Stimulated activated CD4-positive, alpha-beta T cell treated with anti-CD3 and anti-CD28 coated beads, Interleukin-15, amount 100 ng/mL, for 24 hours (primary cell): Measurements from ENCODE around the gene S100A8.
"Not testable (repeated sequence)": the region's sequence is repeated elsewhere in the genome, so short reads cannot be mapped to it uniquely, and the experiment has no call there.

Experiments used
- DNase-seq: peaks from one replicate; pipeline ENCODE4 v3.0.0-alpha.2; 2020

Gene S100A8

GRCh38 chr1:153415850-153416570 is 25.1 kb upstream of the S100A8 start, which contains the start of gene S100A7A:
S100A7A (plus strand) TSS chr1:153416520; CDS start chr1:153418083, 1,563 bp downstream.
- no peak for DNase-seq

DNA sequence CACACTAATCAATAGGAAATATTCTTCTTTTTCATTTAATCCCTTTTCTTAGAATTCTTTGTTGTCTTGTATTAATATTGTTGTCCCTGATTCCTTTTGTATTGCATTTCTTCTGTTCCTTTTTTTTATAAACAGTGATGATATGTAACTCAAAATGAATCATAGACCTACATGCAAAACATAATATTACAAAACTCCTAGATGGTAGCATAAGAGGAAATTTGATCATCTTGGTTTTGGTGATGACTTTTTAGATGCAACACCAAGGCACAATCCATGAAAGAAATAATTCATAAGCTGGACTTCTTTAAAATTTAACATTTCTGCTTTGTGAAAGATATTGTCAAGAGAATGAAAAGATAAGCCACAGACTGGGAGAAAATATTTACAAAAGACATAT is 23.1 kb upstream of the S100A8 start:
- not testable (repeated sequence) for DNase-seq

DNA sequence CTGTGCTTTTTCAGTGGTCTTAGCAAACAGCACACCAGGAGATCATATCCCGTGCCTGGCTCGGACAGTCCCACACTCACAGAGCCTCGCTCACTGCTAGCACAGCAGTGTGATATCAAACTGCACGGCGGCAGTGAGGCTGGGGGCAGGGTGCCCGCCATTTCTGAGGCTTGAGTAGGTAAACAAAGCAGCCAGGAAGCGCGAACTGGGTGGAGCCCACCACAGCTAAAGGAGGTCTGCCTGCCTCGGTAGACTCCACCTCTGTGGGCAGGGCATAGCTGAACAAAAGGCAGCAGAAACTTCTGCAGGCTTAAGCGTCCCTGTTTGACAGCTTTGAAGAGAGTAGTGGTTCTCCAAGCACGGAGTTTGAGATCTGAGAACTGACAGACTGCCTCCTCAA is 16.4 kb upstream of the S100A8 start:
- DNase-seq, result not testable (repeated sequence)

- not testable (repeated sequence) for DNase-seq
Measured at GRCh38 chr1:153405825-153406599, 15.1 kb upstream of the S100A8 start.

GRCh38 chr1:153404768-153405167 is 13.9 kb upstream of the S100A8 start:
- peak; percentile 75 for DNase-seq

GRCh38 chr1:153404086-153404635 is 13.3 kb upstream of the S100A8 start:
- DNase-seq, result no peak

GRCh38 chr1:153403421-153404085 is 12.7 kb upstream of the S100A8 start:
- no peak for DNase-seq

- no peak for DNase-seq
Measured at GRCh38 chr1:153402226-153402625, 11.4 kb upstream of the S100A8 start.

- DNase-seq, result no peak
Measured at GRCh38 chr1:153401461-153401860, 10.6 kb upstream of the S100A8 start.

DNA sequence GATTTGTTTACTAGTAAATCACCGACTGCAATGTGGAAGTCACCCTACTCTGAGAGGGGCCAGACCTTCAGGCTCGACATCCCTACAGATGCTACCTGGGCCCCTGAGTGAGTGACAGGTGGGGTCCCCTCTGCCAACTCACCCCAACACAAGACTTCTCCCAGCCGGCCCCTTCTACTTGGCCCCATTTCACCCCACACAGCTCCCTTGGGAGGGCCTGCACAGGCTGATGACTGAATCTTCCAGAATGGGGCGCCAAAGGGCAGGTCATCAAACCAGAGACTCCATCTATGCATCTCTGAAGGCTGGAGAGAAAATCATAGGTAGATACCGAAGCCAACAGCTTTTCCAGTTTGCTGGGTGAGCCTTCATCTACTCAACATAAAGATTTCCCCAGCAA is 9.4 kb upstream of the S100A8 start:
- no peak for DNase-seq

GRCh38 chr1:153399401-153400055 is 8.7 kb upstream of the S100A8 start:
- no peak for DNase-seq

GRCh38 chr1:153397924-153398651 is 7.2 kb upstream of the S100A8 start:
- DNase-seq, result no peak

GRCh38 chr1:153397051-153397923 is 6.4 kb upstream of the S100A8 start:
- DNase-seq, result no peak

DNA sequence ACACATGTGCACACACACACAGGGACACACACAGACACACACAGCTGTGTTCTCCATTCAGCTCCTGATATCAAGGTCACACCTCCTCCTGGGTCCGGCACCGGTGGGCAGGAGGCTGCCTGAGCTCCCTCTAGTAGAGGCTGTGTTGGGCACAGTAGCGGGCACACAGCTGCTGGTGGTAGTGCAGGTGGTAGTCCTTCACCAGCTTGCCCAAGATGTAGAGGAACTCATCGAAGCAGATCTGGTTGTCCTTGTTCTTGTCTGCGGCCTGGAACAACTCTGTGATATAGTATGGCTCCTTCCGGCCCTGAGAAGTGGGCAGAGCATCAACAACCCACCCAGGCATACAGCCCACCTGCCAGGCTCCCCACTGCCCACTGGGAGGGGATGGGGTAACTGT is 5.6 kb upstream of the S100A8 start:
- no peak for DNase-seq

- no peak for DNase-seq
Measured at GRCh38 chr1:153395776-153396175, 4.9 kb upstream of the S100A8 start.

- DNase-seq, result no peak
Measured at GRCh38 chr1:153395136-153395685, 4.3 kb upstream of the S100A8 start.

- DNase-seq, result no peak
Measured at GRCh38 chr1:153394391-153394790, 3.5 kb upstream of the S100A8 start.

GRCh38 chr1:153393926-153394325 is 3.1 kb upstream of the S100A8 start:
- DNase-seq, result no peak

- no peak for DNase-seq
Measured at GRCh38 chr1:153392822-153393221, 1.9 kb upstream of the S100A8 start.

DNA sequence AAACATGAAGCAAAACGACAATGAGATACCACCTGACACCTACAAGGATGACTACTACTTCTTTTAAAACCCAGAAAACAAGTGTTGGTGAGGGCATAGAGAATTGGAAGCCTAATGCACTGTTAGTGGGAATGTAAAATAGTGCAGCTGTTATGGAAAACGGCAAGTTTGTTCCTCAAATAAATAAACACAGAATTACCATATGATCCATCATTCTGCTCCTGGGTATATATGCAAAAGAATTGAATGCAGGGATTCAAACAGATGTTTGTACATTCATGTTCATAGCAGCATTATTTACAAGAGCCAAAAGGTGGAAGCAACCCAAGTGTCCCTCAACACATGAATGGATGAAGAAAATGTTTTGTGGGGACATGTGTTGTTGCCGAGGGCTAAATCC is 1.4 kb upstream of the S100A8 start:
- DNase-seq, result no peak
